Ishikawa (cell line): Measurements from ENCODE around the gene FCN2.

Experiments
- CEBPB ChIP-seq: IDR thresholded peaks from 2 replicates; pipeline ENCODE4 v1.6.1; 2012
- CREB1 ChIP-seq: IDR thresholded peaks from 2 replicates; pipeline ENCODE4 v1.6.1; 2012; ENCODE audit warnings: low read depth
- EGR1 ChIP-seq: IDR thresholded peaks from 2 replicates; pipeline ENCODE4 v1.6.1; 2012
- EP300 ChIP-seq: IDR thresholded peaks from 2 replicates; pipeline ENCODE4 v1.6.1; 2012; ENCODE audit warnings: borderline replicate concordance
- FOXM1 ChIP-seq: IDR thresholded peaks from 2 replicates; pipeline ENCODE4 v1.6.1; 2012; ENCODE audit warnings: low read depth, borderline replicate concordance
- NFIC ChIP-seq: IDR thresholded peaks from 2 replicates; pipeline ENCODE4 v1.6.1; 2012
- RAD21 ChIP-seq: IDR thresholded peaks from 2 replicates; pipeline ENCODE4 v1.6.1; 2012; ENCODE audit warnings: low read depth
- TAF1 ChIP-seq: IDR thresholded peaks from 2 replicates; pipeline ENCODE4 v1.6.1; 2012; ENCODE audit warnings: low read depth, mild to moderate bottlenecking
- TCF12 ChIP-seq: IDR thresholded peaks from 2 replicates; pipeline ENCODE4 v1.6.1; 2012; ENCODE audit warnings: low read depth
- TEAD4 ChIP-seq: IDR thresholded peaks from 2 replicates; pipeline ENCODE4 v1.6.1; 2012
- YY1 ChIP-seq: IDR thresholded peaks from 2 replicates; pipeline ENCODE4 v1.6.1; 2012; ENCODE audit warnings: low read depth
- ZBTB7A ChIP-seq: IDR thresholded peaks from 2 replicates; pipeline ENCODE4 v1.6.1; 2012; ENCODE audit warnings: low read depth
- TF ChIP-seq, protein P1 (sequence below): IDR thresholded peaks from 2 replicates; pipeline ENCODE4 v1.6.1; 2012
- TF ChIP-seq, protein P2 (sequence below): IDR thresholded peaks from 2 replicates; pipeline ENCODE4 v1.6.1; 2012
- TF ChIP-seq, protein P3 (sequence below): IDR thresholded peaks from 2 replicates; pipeline ENCODE4 v1.6.1; 2012; ENCODE audit warnings: low read depth, mild to moderate bottlenecking

Gene FCN2

DNA sequence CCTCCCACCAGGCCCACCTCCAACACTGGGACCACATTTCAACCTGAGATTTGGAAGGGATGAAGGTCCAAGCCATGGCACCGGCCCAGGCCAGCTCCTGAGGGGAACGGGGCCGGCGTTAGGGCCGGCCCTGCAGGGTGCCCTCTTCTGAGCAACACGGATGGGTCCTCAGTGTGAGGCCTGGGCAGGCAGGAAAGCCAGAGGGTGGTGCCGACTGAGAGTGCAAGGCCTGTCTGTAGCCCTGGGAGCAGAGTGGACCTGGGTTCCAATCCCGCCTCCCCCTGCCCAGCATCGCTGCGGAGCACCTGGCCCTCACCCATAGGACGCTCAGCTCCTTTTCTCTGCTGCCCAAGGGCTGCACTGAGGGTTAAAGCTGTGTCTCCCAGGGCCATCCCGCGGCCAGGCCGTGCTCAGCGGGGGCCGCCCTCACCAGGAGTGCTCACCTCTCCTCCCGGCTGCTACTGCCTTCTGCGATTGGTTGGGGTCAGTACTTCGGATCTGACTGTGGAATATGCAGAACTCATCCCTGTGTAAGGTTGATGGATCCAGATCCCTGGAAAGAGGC is 44.1 kb upstream of the FCN2 start:
- no peak for TF ChIP-seq FOXM1
- TF ChIP-seq ZBTB7A = no peak
- TF ChIP-seq CEBPB = no peak
- TF ChIP-seq TEAD4 = no peak
- TF ChIP-seq NFIC = no peak
- no peak for TF ChIP-seq YY1

DNA sequence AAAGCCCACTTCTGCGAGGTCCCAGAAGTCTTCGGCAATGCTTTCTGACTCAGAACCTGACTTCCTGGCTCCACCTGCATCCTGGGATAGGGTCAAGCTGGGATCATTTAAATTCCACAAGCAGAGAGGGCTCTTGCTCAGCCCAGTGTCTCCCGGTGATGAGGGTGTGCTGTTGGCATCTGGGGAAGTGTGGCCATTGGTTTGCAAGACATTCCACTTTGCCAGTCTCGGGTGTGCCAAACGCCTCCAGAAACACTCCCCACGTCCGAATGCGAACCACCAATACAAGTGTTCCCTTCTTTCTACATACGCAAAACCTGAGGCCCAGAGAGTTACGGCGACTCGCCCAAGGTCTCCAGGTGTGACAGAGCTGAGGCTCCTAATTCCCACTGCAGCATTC is 43.1 kb upstream of the FCN2 start:
- TF ChIP-seq EGR1 = no peak
- TF ChIP-seq YY1 = no peak
- TF ChIP-seq, protein P1, sequence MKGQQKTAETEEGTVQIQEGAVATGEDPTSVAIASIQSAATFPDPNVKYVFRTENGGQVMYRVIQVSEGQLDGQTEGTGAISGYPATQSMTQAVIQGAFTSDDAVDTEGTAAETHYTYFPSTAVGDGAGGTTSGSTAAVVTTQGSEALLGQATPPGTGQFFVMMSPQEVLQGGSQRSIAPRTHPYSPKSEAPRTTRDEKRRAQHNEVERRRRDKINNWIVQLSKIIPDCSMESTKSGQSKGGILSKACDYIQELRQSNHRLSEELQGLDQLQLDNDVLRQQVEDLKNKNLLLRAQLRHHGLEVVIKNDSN = no peak
- TF ChIP-seq TEAD4 = no peak
- TF ChIP-seq EP300 = no peak
- no peak for TF ChIP-seq NFIC
- no peak for TF ChIP-seq ZBTB7A
- TF ChIP-seq TCF12 = no peak
- TF ChIP-seq TAF1 = no peak
- no peak for TF ChIP-seq CEBPB

DNA sequence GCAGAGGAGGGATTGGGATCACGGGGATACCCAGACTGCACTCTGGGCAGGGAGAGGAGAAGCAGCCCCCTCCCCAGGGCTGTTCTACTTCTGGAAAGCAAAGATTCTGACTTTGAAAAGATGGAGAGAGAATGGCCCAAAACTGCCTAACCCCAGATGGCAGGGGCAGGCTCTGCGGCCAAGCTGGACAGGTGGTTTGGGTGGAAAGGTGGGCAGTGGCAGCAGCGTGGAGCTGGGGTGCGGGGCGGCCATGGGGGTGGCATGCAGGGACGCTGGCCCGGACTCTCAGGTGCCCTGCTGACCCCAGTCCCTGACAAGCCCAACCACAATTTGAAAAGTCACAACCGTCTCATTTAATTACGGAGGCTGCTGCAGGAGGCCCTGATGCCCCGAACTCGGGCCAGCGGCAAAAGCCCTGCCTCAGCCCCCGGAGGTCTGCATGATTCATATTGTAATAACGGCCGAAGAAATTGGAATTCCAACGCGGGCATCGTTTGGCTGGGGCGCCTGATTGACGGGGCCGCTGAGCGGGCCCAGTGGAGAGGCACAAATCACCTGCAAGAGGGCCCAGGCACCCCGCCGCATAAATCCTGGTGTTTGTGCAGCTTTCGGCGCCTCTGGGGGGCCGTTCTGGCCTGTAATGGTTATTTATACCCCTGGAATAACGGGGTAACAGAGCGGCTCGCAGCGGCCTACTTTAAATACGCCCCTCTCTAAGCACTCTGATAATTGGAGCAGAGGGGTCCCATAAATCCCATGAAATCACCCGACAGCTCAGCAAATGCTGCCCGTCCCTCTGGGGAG is 41.8 kb upstream of the FCN2 start:
- TF ChIP-seq FOXM1 (no peak), TCF12 (no peak), TAF1 (no peak), ZBTB7A (no peak), CEBPB (no peak), RAD21 (no peak), TEAD4 (no peak)
- TF ChIP-seq, protein P2, sequence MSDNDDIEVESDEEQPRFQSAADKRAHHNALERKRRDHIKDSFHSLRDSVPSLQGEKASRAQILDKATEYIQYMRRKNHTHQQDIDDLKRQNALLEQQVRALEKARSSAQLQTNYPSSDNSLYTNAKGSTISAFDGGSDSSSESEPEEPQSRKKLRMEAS = no peak
- TF ChIP-seq, protein P1 = no peak

DNA sequence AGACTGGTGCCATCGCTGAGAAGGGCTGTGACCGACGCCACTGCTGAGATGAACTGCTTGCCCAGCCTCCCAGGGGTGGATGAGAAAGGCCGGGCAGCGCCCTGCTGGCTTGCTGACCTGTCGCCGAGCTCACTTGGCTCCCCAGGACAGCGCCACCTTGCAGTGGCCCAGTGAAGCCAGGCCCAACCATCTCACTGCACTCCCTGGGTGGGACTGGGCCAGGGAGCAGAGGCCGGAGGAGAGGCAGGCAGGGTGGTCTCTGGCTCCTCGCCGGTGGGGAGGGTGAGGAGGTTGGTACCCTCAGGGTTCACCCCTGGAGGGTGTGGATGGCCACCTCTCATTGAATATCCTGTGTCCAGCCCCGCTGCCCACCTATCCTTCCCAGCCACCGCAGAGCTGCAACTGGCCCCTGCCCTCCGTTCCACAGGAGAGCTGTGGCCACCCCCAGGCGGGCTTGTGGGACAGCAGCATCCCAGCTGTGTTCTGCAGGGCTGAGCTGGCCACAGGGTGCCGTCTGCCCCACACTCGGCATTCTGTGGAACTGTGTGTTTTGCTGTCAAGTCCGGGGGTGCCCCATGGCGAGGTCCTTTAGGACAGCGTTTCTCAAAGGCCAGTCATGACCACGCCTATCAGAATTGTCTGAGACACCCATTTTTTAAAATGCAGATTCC is 41.0 kb upstream of the FCN2 start:
- TF ChIP-seq EP300 (no peak), TCF12 (no peak), TAF1 (no peak)
- TF ChIP-seq, protein P1 = no peak
- TF ChIP-seq, protein P2 = no peak

DNA sequence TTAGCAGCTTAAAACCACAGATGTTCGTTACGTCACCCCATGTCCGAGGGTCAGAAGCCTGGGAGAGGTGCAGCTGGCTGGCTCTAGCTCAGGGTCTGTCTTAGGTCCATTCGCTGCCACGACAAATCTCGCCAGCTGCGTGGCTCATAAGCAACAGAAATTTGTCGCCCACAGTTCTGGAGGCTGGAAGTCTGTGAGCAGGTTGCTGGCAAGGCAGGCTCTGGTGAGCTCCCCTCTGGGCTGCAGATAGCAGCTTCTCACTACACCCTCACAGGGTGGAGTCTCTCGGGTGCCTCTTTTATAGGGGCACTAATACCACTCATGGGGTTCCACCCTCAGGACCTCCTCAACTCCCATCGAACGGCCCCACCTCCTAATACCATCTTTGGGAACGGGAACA is 40.1 kb upstream of the FCN2 start:
- TF ChIP-seq, protein P3, sequence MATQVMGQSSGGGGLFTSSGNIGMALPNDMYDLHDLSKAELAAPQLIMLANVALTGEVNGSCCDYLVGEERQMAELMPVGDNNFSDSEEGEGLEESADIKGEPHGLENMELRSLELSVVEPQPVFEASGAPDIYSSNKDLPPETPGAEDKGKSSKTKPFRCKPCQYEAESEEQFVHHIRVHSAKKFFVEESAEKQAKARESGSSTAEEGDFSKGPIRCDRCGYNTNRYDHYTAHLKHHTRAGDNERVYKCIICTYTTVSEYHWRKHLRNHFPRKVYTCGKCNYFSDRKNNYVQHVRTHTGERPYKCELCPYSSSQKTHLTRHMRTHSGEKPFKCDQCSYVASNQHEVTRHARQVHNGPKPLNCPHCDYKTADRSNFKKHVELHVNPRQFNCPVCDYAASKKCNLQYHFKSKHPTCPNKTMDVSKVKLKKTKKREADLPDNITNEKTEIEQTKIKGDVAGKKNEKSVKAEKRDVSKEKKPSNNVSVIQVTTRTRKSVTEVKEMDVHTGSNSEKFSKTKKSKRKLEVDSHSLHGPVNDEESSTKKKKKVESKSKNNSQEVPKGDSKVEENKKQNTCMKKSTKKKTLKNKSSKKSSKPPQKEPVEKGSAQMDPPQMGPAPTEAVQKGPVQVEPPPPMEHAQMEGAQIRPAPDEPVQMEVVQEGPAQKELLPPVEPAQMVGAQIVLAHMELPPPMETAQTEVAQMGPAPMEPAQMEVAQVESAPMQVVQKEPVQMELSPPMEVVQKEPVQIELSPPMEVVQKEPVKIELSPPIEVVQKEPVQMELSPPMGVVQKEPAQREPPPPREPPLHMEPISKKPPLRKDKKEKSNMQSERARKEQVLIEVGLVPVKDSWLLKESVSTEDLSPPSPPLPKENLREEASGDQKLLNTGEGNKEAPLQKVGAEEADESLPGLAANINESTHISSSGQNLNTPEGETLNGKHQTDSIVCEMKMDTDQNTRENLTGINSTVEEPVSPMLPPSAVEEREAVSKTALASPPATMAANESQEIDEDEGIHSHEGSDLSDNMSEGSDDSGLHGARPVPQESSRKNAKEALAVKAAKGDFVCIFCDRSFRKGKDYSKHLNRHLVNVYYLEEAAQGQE = no peak
- no peak for TF ChIP-seq FOXM1
- TF ChIP-seq, protein P2 = no peak
- no peak for TF ChIP-seq YY1
- no peak for TF ChIP-seq CREB1
- no peak for TF ChIP-seq EP300
- no peak for TF ChIP-seq TEAD4
- TF ChIP-seq, protein P1 = no peak
- no peak for TF ChIP-seq TCF12
- TF ChIP-seq RAD21 = no peak
- no peak for TF ChIP-seq ZBTB7A
- TF ChIP-seq CEBPB = no peak
